Activated T-helper 2 cell treated with anti-CD3 and anti-CD28 coated beads, Interferon-gamma antibody, Interleukin-2, Interleukin-4, amounts not matched to agents 10 μg/mL and 5 μg/mL and 100 μg/mL, durations not matched to agents 14 hours and 24 hours and 36 hours (primary cell): ENCODE measurements around the gene CGNL1. TPM values are rescaled to one million over a fixed set of nuclear protein-coding genes. Genes with fewer than 3 reads are reported as not detected.

Experiments
- DNase-seq: peaks from one replicate; pipeline ENCODE4 v3.0.0; 2021; ENCODE audit warnings: low spot score
- H3K27ac Mint-ChIP-seq: one replicate; pipeline ENCODE4 v1.8.0; 2021; ENCODE audit warnings: mixed read lengths
- H3K27me3 Mint-ChIP-seq: one replicate; pipeline ENCODE4 v1.8.0; 2021; ENCODE audit warnings: low read depth, mixed read lengths
- H3K36me3 Mint-ChIP-seq: one replicate; pipeline ENCODE4 v1.8.0; 2021; ENCODE audit warnings: low read depth, mixed read lengths
- H3K4me1 Mint-ChIP-seq: one replicate; pipeline ENCODE4 v1.8.0; 2021; ENCODE audit warnings: low read depth, mixed read lengths
- H3K4me3 Mint-ChIP-seq: one replicate; pipeline ENCODE4 v1.8.0; 2021; ENCODE audit warnings: low read depth, mild to moderate bottlenecking, moderate library complexity, mixed read lengths
- H3K9me3 Mint-ChIP-seq: one replicate; pipeline ENCODE4 v1.8.0; 2021; ENCODE audit warnings: mixed read lengths
- intact Hi-C: fragments of 100-400 bp; cut with micrococcal nuclease; formaldehyde crosslinking; loops from one replicate; pipeline ENCODE4 v1.15.1; 2023
- total RNA-seq: library from RNA; stranded (reverse); gene quantifications from 2 replicates; pipeline ENCODE4 v1.2.3, GENCODE V29; 2022

CGNL1 gene
- total RNA-seq, 1 donor from 2014 or later: not detected

GRCh38 chr15:57339321-57339720 is 37.0 kb upstream of the CGNL1 start:
- no peak for DNase-seq
- H3K27me3 Mint-ChIP-seq: peaks cover 7% of the 10 kb centered on the region
- intact Hi-C loops: no loop called here
- H3K4me3 Mint-ChIP-seq: no peak overlapping the region
- H3K9me3 Mint-ChIP-seq: no peaks in the 10 kb centered on the region
- H3K36me3 Mint-ChIP-seq: no peaks in the 10 kb centered on the region
- H3K27ac Mint-ChIP-seq: no peak overlapping the region
- no peaks in the 10 kb centered on the region for H3K4me1 Mint-ChIP-seq

DNA sequence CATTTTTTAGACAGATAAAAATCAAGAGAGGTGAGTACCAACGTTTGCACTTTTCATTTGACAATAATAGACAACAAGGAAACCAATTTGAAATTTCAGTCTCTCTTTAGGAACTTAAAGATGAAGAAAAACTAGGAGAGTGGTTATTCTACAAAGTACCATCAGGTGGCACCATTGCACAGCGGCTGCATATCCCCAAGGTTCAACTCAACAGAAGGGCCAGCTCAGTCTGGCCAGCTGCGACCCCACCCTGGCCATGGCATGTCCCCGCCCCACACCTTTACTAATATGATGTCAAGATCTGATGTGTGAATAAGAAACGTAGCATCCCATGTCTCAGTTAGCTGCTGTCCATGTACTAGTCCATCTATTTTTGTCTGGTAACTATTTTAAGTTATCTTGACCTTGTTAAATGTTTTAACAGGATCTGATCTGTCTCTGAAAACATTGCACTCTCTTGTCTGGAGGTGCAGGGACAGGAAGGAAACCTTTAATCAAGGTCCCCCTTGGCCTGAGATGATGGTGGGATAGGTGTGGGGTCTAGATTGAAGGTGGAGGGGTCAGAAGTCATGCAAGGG is 35.5 kb upstream of the CGNL1 start:
- no peaks in the 10 kb centered on the region for H3K36me3 Mint-ChIP-seq
- DNase-seq: no peak
- intact Hi-C loops: loop anchor here (1.0 kb wide), 1 partner anchor 187 kb away; no protein-coding TSS in a partner anchor
- H3K27ac Mint-ChIP-seq: no peak overlapping the region
- no peaks in the 10 kb centered on the region for H3K9me3 Mint-ChIP-seq
- H3K4me1 Mint-ChIP-seq: no peaks in the 10 kb centered on the region
- no peak overlapping the region for H3K4me3 Mint-ChIP-seq
- H3K27me3 Mint-ChIP-seq: peaks cover 5% of the 10 kb centered on the region

DNA sequence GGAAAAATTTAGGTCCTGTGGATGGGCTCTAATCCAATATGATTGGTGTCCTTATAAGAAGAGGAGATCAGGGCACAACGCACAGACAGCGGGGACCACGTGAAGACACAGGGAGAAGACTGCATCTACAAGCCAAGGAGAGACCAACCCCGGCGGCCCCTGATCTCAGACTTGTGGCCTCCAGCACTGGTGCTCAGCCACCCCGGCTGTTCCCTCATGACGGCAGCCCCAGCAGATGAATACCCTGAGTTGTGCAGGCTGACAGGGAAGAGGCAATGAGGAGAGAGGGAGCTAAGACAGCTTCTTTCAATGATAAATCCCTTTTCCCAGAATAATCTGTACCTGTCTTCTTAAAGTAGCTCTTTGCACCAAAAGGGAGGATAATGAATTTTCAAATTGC is 33.3 kb upstream of the CGNL1 start:
- DNase-seq: no peak
- Mint-ChIP-seq H3K27me3 (peaks cover 5% of the 10 kb centered on the region), H3K36me3 (no peaks in the 10 kb centered on the region), H3K4me1 (no peaks in the 10 kb centered on the region), H3K9me3 (no peaks in the 10 kb centered on the region), H3K27ac (no peak overlapping the region), H3K4me3 (no peak overlapping the region)
- intact Hi-C loops: no loop called here

GRCh38 chr15:57343498-57343897 is 32.8 kb upstream of the CGNL1 start:
- H3K36me3 Mint-ChIP-seq: no peaks in the 10 kb centered on the region
- intact Hi-C loops: no loop called here
- H3K4me3 Mint-ChIP-seq: no peak overlapping the region
- H3K27ac Mint-ChIP-seq: no peak overlapping the region
- DNase-seq: no peak
- H3K4me1 Mint-ChIP-seq: no peaks in the 10 kb centered on the region
- peaks cover 5% of the 10 kb centered on the region for H3K27me3 Mint-ChIP-seq
- no peaks in the 10 kb centered on the region for H3K9me3 Mint-ChIP-seq

DNA sequence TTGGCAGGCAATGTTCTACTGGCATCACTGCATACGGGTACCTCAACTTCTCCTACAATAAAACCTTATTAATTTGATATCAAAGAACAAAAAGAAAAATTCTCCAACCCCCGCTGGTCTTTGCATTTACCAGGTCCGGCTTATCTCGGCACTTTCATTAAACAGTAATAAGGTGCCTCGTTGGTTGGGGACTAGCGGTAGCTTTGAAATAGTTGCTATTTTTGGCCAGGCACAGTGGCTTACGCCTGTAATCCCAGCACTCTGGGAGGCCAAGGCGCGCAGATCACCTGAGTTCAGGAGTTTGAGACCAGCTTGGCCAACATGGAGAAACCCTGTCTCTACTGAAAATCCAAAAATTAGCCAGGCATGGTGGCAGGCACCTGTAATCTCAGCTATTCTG is 32.0 kb upstream of the CGNL1 start:
- Mint-ChIP-seq H3K27ac (no peak overlapping the region), H3K9me3 (no peaks in the 10 kb centered on the region), H3K4me1 (no peaks in the 10 kb centered on the region), H3K36me3 (no peaks in the 10 kb centered on the region), H3K4me3 (no peak overlapping the region), H3K27me3 (peaks cover 6% of the 10 kb centered on the region)
- DNase-seq: no peak
- intact Hi-C loops: no loop called here

DNA sequence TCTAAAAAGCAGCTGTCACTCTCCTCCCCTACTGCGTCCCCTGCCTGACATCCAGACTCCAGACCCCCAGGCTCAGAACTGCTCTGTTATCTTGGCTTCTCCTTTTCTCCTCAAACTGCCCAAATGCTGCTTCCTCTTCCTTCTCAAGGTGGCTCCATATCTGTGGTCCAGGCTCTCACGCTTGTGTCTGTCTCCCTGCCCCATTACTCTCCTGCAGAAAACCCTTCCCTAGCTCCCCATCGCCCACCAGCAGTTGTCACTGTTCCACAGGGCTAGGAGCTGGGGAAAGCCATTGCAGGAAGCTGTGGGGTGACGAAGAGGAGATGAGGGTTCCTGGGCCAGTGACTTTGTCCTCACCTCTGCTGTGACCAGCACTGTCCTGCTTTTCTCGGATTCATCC is 30.7 kb upstream of the CGNL1 start:
- H3K36me3 Mint-ChIP-seq: no peaks in the 10 kb centered on the region
- H3K9me3 Mint-ChIP-seq: no peaks in the 10 kb centered on the region
- intact Hi-C loops: no loop called here
- no peak for DNase-seq
- no peak overlapping the region for H3K27ac Mint-ChIP-seq
- no peaks in the 10 kb centered on the region for H3K4me1 Mint-ChIP-seq
- peaks cover 6% of the 10 kb centered on the region for H3K27me3 Mint-ChIP-seq
- no peak overlapping the region for H3K4me3 Mint-ChIP-seq

DNA sequence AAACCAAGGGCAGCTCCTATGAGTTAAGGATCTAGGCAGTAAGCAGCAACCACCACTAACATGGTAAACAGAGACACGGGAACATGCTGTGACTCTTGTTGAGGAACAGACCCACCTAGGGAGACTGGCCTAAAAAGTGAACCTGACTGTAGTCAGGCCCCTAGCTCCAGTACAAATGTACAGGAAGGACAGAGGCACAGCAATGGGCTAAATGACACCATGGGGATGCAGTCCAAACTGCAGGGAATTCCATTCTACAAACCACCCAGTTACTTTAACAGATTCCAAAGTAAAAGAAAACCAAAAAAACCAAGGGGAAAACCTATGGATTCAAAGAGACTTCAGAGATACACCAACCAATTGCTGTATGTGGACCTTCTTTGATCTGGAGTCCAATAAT is 28.2 kb upstream of the CGNL1 start:
- Mint-ChIP-seq H3K4me3 (no peak overlapping the region), H3K27ac (no peak overlapping the region), H3K27me3 (peaks cover 1% of the 10 kb centered on the region), H3K9me3 (no peaks in the 10 kb centered on the region), H3K36me3 (no peaks in the 10 kb centered on the region), H3K4me1 (no peaks in the 10 kb centered on the region)
- DNase-seq: no peak
- intact Hi-C loops: no loop called here

DNA sequence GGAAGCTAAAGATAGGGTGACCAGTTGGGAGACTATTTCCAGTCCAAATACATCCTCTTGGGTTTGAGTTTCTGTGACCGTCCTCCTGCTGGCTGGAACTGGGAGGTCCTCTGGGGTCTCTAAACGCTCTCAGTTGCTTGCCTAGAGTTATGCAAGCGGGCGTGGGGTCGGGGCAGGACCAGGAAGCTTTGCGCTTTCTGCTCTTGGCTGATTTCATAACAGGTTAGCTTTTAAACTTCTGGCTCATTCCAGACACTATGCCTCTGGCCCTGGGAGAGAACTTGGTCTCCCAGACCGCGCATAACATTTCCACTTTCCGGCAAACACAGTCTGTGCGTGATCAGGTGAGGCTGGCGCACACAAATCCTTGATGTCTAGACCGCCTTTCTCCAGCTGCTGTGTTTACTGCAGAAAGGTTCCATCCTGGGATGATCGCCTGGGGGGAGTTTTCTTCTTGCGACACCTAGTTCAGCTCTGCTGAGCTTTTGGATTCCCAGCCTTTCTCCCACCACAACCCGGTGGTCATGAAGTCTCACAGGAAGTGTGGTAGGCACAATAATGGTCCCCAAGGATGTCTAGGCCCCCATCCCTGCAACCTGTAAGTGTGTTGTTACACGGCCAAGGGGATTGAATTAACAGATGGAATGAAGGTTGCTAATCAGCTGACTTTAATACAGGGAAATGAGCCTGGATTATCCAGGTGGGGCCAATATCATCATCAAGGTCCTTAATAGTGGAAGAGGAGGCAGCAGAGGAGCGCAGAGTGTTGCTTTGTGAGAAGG is 23.6 kb upstream of the CGNL1 start:
- H3K36me3 Mint-ChIP-seq: no peaks in the 10 kb centered on the region
- intact Hi-C loops: no loop called here
- peaks cover 3% of the 10 kb centered on the region for H3K27me3 Mint-ChIP-seq
- no peak overlapping the region for H3K27ac Mint-ChIP-seq
- no peaks in the 10 kb centered on the region for H3K4me1 Mint-ChIP-seq
- H3K4me3 Mint-ChIP-seq: no peak overlapping the region
- DNase-seq: no peak
- H3K9me3 Mint-ChIP-seq: no peaks in the 10 kb centered on the region

DNA sequence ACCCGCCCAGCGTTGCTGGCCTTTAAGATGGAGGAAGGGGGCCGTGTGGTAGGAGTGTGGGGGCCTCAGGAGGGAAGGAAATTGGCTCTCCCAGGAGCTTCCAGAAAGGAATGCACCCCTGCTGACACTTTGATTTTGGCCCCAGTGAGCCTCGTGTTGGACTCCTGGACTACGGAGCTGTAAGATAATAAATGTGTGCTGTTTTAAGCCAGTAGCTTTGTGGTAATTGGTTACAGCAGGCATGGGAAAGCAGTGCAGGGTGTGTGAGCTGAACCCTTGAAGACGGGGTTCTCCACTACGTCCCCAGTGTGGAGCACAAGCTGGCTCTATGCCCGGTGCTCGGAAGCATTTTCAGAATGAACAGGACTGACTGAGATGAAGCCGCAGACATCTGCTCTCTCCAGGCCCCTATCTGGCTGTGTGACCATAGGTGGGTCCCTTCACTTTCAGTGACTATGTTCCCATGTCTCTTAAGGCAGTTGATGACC is 22.9 kb upstream of the CGNL1 start:
- no peak for DNase-seq
- intact Hi-C loops: no loop called here
- H3K27me3 Mint-ChIP-seq: peaks cover 3% of the 10 kb centered on the region
- no peaks in the 10 kb centered on the region for H3K36me3 Mint-ChIP-seq
- no peak overlapping the region for H3K4me3 Mint-ChIP-seq
- no peaks in the 10 kb centered on the region for H3K4me1 Mint-ChIP-seq
- H3K27ac Mint-ChIP-seq: no peak overlapping the region
- H3K9me3 Mint-ChIP-seq: no peaks in the 10 kb centered on the region

- intact Hi-C loops: no loop called here
Measured at GRCh38 chr15:57354436-57355123, 21.7 kb upstream of the CGNL1 start.

GRCh38 chr15:57355259-57355658 is 21.0 kb upstream of the CGNL1 start:
- DNase-seq: no peak
- H3K4me1 Mint-ChIP-seq: no peaks in the 10 kb centered on the region
- intact Hi-C loops: no loop called here
- H3K36me3 Mint-ChIP-seq: no peaks in the 10 kb centered on the region
- H3K4me3 Mint-ChIP-seq: no peak overlapping the region
- H3K27ac Mint-ChIP-seq: no peak overlapping the region
- H3K27me3 Mint-ChIP-seq: peaks cover 2% of the 10 kb centered on the region
- H3K9me3 Mint-ChIP-seq: no peaks in the 10 kb centered on the region

More at GRCh38 chr15:57354436-57355123, 21.7 kb upstream of the CGNL1 start:
- no peaks in the 10 kb centered on the region for H3K9me3 Mint-ChIP-seq
- peaks cover 2% of the 10 kb centered on the region for H3K27me3 Mint-ChIP-seq
- no peaks in the 10 kb centered on the region for H3K4me1 Mint-ChIP-seq
- H3K36me3 Mint-ChIP-seq: no peaks in the 10 kb centered on the region
- no peak overlapping the region for H3K27ac Mint-ChIP-seq
- no peak overlapping the region for H3K4me3 Mint-ChIP-seq
- DNase-seq: no peak

GRCh38 chr15:57356178-57356577 is 20.1 kb upstream of the CGNL1 start:
- DNase-seq: no peak
- no peaks in the 10 kb centered on the region for H3K36me3 Mint-ChIP-seq
- H3K27me3 Mint-ChIP-seq: peaks cover 2% of the 10 kb centered on the region
- no peaks in the 10 kb centered on the region for H3K9me3 Mint-ChIP-seq
- no peak overlapping the region for H3K27ac Mint-ChIP-seq
- no peaks in the 10 kb centered on the region for H3K4me1 Mint-ChIP-seq
- intact Hi-C loops: no loop called here
- H3K4me3 Mint-ChIP-seq: no peak overlapping the region

GRCh38 chr15:57356636-57357035 is 19.7 kb upstream of the CGNL1 start:
- Mint-ChIP-seq H3K27ac (no peak overlapping the region), H3K27me3 (peaks cover 2% of the 10 kb centered on the region), H3K9me3 (no peaks in the 10 kb centered on the region), H3K4me3 (no peak overlapping the region), H3K36me3 (no peaks in the 10 kb centered on the region), H3K4me1 (no peaks in the 10 kb centered on the region)
- DNase-seq: no peak
- intact Hi-C loops: no loop called here
